Thyroid gland (tissue), 4 donors: Measurements from ENCODE around the gene AVPR1B.

Source experiments
- CTCF ChIP-seq, 6 experiments: fragments of 200-600 bp in 3 of 6; fragments of 450-650 bp in 3 of 6; sonication (generic) in 3 of 6; IDR thresholded peaks; one replicate each; pipeline ENCODE4 v1.5.1; 2016 to 2019; ENCODE audit warnings: antibody characterized with exemption in 6 of 6, mild to moderate bottlenecking in 2 of 6, inconsistent platforms in 1 of 6, moderate library complexity in 1 of 6
- POLR2A ChIP-seq, 2 donors: fragments of 450-650 bp; IDR thresholded peaks; one replicate each; pipeline ENCODE4 v1.6.1; 2017; ENCODE audit warnings: antibody characterized with exemption in 2 of 2, mild to moderate bottlenecking in 2 of 2, moderate library complexity in 1 of 2

- no peak for TF ChIP-seq CTCF (IDR thresholded peaks at IDR 0.05)
- no peak for TF ChIP-seq POLR2A (IDR thresholded peaks at IDR 0.05)
Measured at GRCh38 chr1:206110161-206110560, 7.0 kb downstream of the AVPR1B start.
